ENCODE measurements around the gene LTC4S. TPM values are rescaled to one million over a fixed set of nuclear protein-coding genes. Genes with fewer than 3 reads are reported as not detected.

LTC4S gene
- total RNA-seq, 1 experiment from 2014 or later, result 2.2 TPM

GRCh38 chr5:179804555-179804947 lies 10.8 kb downstream of the LTC4S start:
- Mint-ChIP-seq H3K36me3 (ENCODE audit: insufficient read depth, unreplicated experiment) (peaks cover 43% of the 10 kb centered on the region), H3K9me3 (ENCODE audit: unreplicated experiment) (no peaks in the 10 kb centered on the region), H3K27me3 (ENCODE audit: insufficient read depth, unreplicated experiment) (no peaks in the 10 kb centered on the region), H3K4me3 (ENCODE audit: unreplicated experiment) (peak overlapping the region; percentile 82), H3K27ac (ENCODE audit: low read depth, unreplicated experiment) (peak overlapping the region; percentile 92), H3K4me1 (ENCODE audit: insufficient read depth, unreplicated experiment) (peaks cover 29% of the 10 kb centered on the region)
- intact Hi-C loops (cut with micrococcal nuclease), result no loop called here
- no peak for DNase-seq (ENCODE audit: unreplicated experiment)
- no TSS peak for BruUV-seq (replicated peaks)
- CTCF ChIA-PET, result no interaction called here
- POLR2A ChIA-PET, result interaction anchor here (1.4 to 6.2 kb wide), 3 partner anchors 15 to 72 kb away, joined by 3 to 134 read pairs (median 37); partner anchors contain the start of genes MAML1 and SQSTM1
- TF ChIP-seq, protein P1, sequence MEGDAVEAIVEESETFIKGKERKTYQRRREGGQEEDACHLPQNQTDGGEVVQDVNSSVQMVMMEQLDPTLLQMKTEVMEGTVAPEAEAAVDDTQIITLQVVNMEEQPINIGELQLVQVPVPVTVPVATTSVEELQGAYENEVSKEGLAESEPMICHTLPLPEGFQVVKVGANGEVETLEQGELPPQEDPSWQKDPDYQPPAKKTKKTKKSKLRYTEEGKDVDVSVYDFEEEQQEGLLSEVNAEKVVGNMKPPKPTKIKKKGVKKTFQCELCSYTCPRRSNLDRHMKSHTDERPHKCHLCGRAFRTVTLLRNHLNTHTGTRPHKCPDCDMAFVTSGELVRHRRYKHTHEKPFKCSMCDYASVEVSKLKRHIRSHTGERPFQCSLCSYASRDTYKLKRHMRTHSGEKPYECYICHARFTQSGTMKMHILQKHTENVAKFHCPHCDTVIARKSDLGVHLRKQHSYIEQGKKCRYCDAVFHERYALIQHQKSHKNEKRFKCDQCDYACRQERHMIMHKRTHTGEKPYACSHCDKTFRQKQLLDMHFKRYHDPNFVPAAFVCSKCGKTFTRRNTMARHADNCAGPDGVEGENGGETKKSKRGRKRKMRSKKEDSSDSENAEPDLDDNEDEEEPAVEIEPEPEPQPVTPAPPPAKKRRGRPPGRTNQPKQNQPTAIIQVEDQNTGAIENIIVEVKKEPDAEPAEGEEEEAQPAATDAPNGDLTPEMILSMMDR (IDR thresholded peaks at IDR 0.05; ENCODE audit: unreplicated experiment), result no peak

- CTCF ChIA-PET, result interaction anchor here (0.6 to 1.7 kb wide), 4 partner anchors 9 to 139 kb away, joined by 3 to 10 read pairs (median 3); no protein-coding TSS in a partner anchor
- Mint-ChIP-seq H3K9me3 (ENCODE audit: unreplicated experiment) (no peaks in the 10 kb centered on the region), H3K4me3 (ENCODE audit: unreplicated experiment) (peak overlapping the region; percentile 82), H3K27me3 (ENCODE audit: insufficient read depth, unreplicated experiment) (no peaks in the 10 kb centered on the region), H3K27ac (ENCODE audit: low read depth, unreplicated experiment) (peak overlapping the region; percentile 92), H3K4me1 (ENCODE audit: insufficient read depth, unreplicated experiment) (peaks cover 29% of the 10 kb centered on the region), H3K36me3 (ENCODE audit: insufficient read depth, unreplicated experiment) (peaks cover 39% of the 10 kb centered on the region)
- intact Hi-C loops (cut with micrococcal nuclease), result loop anchor here (5.0 kb wide), 1 partner anchor 52 kb away; the partner anchor contains the start of gene MRNIP
- POLR2A ChIA-PET, result interaction anchor here (0.5 to 6.2 kb wide), 18 partner anchors 9 to 1021 kb away, joined by 3 to 134 read pairs (median 4); partner anchors contain the start of genes HNRNPH1, MAML1, MRNIP and SQSTM1
- TF ChIP-seq, protein P1 (IDR thresholded peaks at IDR 0.05; ENCODE audit: unreplicated experiment), result no peak
- TSS peak; percentile 43 for BruUV-seq (replicated peaks)
- no peak for DNase-seq (ENCODE audit: unreplicated experiment)
Observed at GRCh38 chr5:179805070-179805528, 11.3 kb downstream of the LTC4S start.

GRCh38 chr5:179805529-179806249 lies 11.9 kb downstream of the LTC4S start:
- Mint-ChIP-seq H3K27me3 (ENCODE audit: insufficient read depth, unreplicated experiment) (no peaks in the 10 kb centered on the region), H3K36me3 (ENCODE audit: insufficient read depth, unreplicated experiment) (peaks cover 33% of the 10 kb centered on the region), H3K27ac (ENCODE audit: low read depth, unreplicated experiment) (peak overlapping the region; percentile 92), H3K9me3 (ENCODE audit: unreplicated experiment) (no peaks in the 10 kb centered on the region), H3K4me3 (ENCODE audit: unreplicated experiment) (peak overlapping the region; percentile 82), H3K4me1 (ENCODE audit: insufficient read depth, unreplicated experiment) (peaks cover 29% of the 10 kb centered on the region)
- TF ChIP-seq, protein P1 (IDR thresholded peaks at IDR 0.05; ENCODE audit: unreplicated experiment), result no peak
- DNase-seq (ENCODE audit: unreplicated experiment), result no peak
- intact Hi-C loops (cut with micrococcal nuclease), result loop anchor here (5.0 kb wide), 1 partner anchor 52 kb away; the partner anchor contains the start of gene MRNIP
- BruUV-seq (replicated peaks), result no TSS peak
- ChIA-PET POLR2A (interaction anchor here (0.5 to 6.2 kb wide), 18 partner anchors 9 to 1021 kb away, joined by 3 to 134 read pairs (median 4); partner anchors contain the start of genes HNRNPH1, MAML1, MRNIP and SQSTM1), CTCF (interaction anchor here (0.6 to 1.7 kb wide), 6 partner anchors 9 to 140 kb away, joined by 3 to 10 read pairs (median 3); no protein-coding TSS in a partner anchor)
